Testis (tissue), 2 donors: Measurements from ENCODE around the gene DNA2.

Experiments used
- CTCF ChIP-seq, 3 experiments: fragments of 450-650 bp in 2 of 3; fragments of 200-600 bp in 1 of 3; sonication (generic) in 1 of 3; IDR thresholded peaks; one replicate each; pipeline ENCODE4 v1.5.1; 2016 to 2019; ENCODE audit warnings: antibody characterized with exemption in 3 of 3, mild to moderate bottlenecking in 2 of 3, moderate library complexity in 1 of 3
- POLR2A ChIP-seq: fragments of 450-650 bp; IDR thresholded peaks from one replicate; pipeline ENCODE4 v1.6.1; 2017; ENCODE audit warnings: antibody characterized with exemption, mild to moderate bottlenecking, moderate library complexity

GRCh38 chr10:68502846-68503245 is 31.1 kb upstream of the DNA2 start:
- TF ChIP-seq CTCF (IDR thresholded peaks at IDR 0.05) (no peak), POLR2A (no peak)
